Hepatocyte (in vitro differentiated cells): ENCODE results near the gene SOCS4. TPM values are rescaled to one million over a fixed set of nuclear protein-coding genes. Genes with fewer than 3 reads are reported as not detected.
"Not testable (repeated sequence)": the region's sequence is repeated elsewhere in the genome, so short reads cannot be mapped to it uniquely, and the experiment has no call there.

Source experiments
- DNase-seq: peaks from one replicate; pipeline ENCODE4 v3.0.0-alpha.2; 2016; ENCODE audit warnings: low spot score
- H2AFZ ChIP-seq: fragments of 200-600 bp; sonication (generic); 2 replicates; pipeline ENCODE4 v1.6.0; 2016; ENCODE audit warnings: antibody characterized with exemption, mild to moderate bottlenecking
- H3K27ac ChIP-seq: fragments of 200-600 bp; sonication (generic); 2 replicates; pipeline ENCODE4 v1.5.1; 2016; ENCODE audit warnings: mild to moderate bottlenecking
- H3K27me3 ChIP-seq: fragments of 200-600 bp; sonication (generic); 2 replicates; pipeline ENCODE4 v1.6.1; 2016
- H3K36me3 ChIP-seq: fragments of 200-600 bp; sonication (generic); replicated peaks from 2 replicates; pipeline ENCODE4 v1.5.1; 2016; ENCODE audit warnings: low read depth; ENCODE audit not compliant: insufficient read depth
- H3K4me1 ChIP-seq: fragments of 200-600 bp; sonication (generic); 2 replicates; pipeline ENCODE4 v1.5.1; 2016; ENCODE audit warnings: mild to moderate bottlenecking, moderate library complexity; ENCODE audit not compliant: insufficient read depth
- H3K4me2 ChIP-seq: fragments of 200-600 bp; sonication (generic); 2 replicates; pipeline ENCODE4 v1.6.0; 2016
- H3K4me3 ChIP-seq: fragments of 200-600 bp; sonication (generic); 2 replicates; pipeline ENCODE4 v1.5.1; 2016; ENCODE audit warnings: mild to moderate bottlenecking
- H3K79me2 ChIP-seq: fragments of 200-600 bp; sonication (generic); 2 replicates; pipeline ENCODE4 v1.6.0; 2017; ENCODE audit warnings: mild to moderate bottlenecking
- H3K9me2 ChIP-seq: fragments of 200-600 bp; sonication (generic); replicated peaks from 2 replicates; pipeline ENCODE4 v1.6.0; 2017; ENCODE audit warnings: mild to moderate bottlenecking; ENCODE audit not compliant: insufficient read depth
- H3K9me3 ChIP-seq: fragments of 200-600 bp; sonication (generic); 2 replicates; pipeline ENCODE4 v1.5.1; 2016; ENCODE audit warnings: low read depth, mild to moderate bottlenecking
- H4K20me1 ChIP-seq: fragments of 200-600 bp; sonication (generic); 2 replicates; pipeline ENCODE4 v1.6.0; 2016; ENCODE audit warnings: mild to moderate bottlenecking; ENCODE audit not compliant: insufficient read depth, poor library complexity, severe bottlenecking
- CTCF ChIP-seq: fragments of 200-600 bp; sonication (generic); IDR thresholded peaks from 2 replicates; pipeline ENCODE4 v1.5.1; 2016; ENCODE audit warnings: antibody characterized with exemption, mild to moderate bottlenecking; ENCODE audit not compliant: poor library complexity
- EZH2 ChIP-seq: fragments of 200-600 bp; sonication (generic); IDR thresholded peaks from 2 replicates; pipeline ENCODE4 v1.6.1; 2016; ENCODE audit warnings: antibody characterized with exemption, mild to moderate bottlenecking, borderline replicate concordance
- EZH2phosphoT487 ChIP-seq: fragments of 200-600 bp; sonication (generic); IDR thresholded peaks from one replicate; pipeline ENCODE4 v1.6.1; 2018; ENCODE audit warnings: antibody characterized with exemption, mild to moderate bottlenecking, low read depth, moderate library complexity; ENCODE audit not compliant: unreplicated experiment, severe bottlenecking
- WGBS: methylation state at CpG from one replicate; pipeline ENCODE4 v1.1.6; 2016; ENCODE audit warnings: low lambda C conversion rate; ENCODE audit errors: missing lambda C conversion rate; 5-methylcytosine and 5-hydroxymethylcytosine counted together
- polyA plus RNA-seq: library from polyadenylated mRNA; unstranded; fragments of >200 nt; fragmentation: Nextera tagmentation; extraction: Ambion mirVana; gene quantifications from 2 replicates; pipeline ENCODE4 v1.2.1, GENCODE V29; 2016
- total RNA-seq: library from RNA; depleted of rRNA; stranded (reverse); fragments of >200 nt; gene quantifications from 2 replicates; pipeline ENCODE4 v1.2.3, GENCODE V29; 2014

Gene SOCS4
- total and polyA plus RNA-seq, 2 experiments from 2014 or later = 4.1 to 18.8 TPM

- H3K9me2 ChIP-seq = no peaks in the 10 kb centered on the region
- H3K4me3 ChIP-seq = no peak overlapping the region
- no peak for DNase-seq
- TF ChIP-seq EZH2 = no peak
- TF ChIP-seq CTCF = no peak
- TF ChIP-seq EZH2phosphoT487 = no peak
- H3K79me2 ChIP-seq = peaks cover 10% of the 10 kb centered on the region
- no peaks in the 10 kb centered on the region for H4K20me1 ChIP-seq
- no peak overlapping the region for H3K4me2 ChIP-seq
- H2AFZ ChIP-seq = no peak overlapping the region
- WGBS = 94% methylated on average over 2 of the region's 2 CpGs
- H3K27me3 ChIP-seq = no peaks in the 10 kb centered on the region
- H3K27ac ChIP-seq = no peak overlapping the region
- no peaks in the 10 kb centered on the region for H3K4me1 ChIP-seq
- no peaks in the 10 kb centered on the region for H3K36me3 ChIP-seq
- no peaks in the 10 kb centered on the region for H3K9me3 ChIP-seq
Observed at GRCh38 chr14:55019968-55020554, 7.0 kb upstream of the SOCS4 start.

- H3K4me1 ChIP-seq, DNase-seq, H3K27me3 ChIP-seq, H3K9me2 ChIP-seq, H3K9me3 ChIP-seq, H3K4me3 ChIP-seq, H4K20me1 ChIP-seq, H3K36me3 ChIP-seq: not testable (repeated sequence)
- Histone ChIP-seq H3K79me2 (peaks cover 41% of the 10 kb centered on the region), H3K27ac (peak overlapping the region; percentile 66), H2AFZ (peak overlapping the region; percentile 65), H3K4me2 (peak overlapping the region; percentile 46)
- WGBS = 51% methylated on average over 3 of the region's 5 CpGs
Observed at GRCh38 chr14:55024365-55024764, 2.7 kb upstream of the SOCS4 start.

GRCh38 chr14:55025948-55026347 is 1.1 kb upstream of the SOCS4 start:
- H3K27ac ChIP-seq = no peak overlapping the region

GRCh38 chr14:55026441-55026792 is 619 bp upstream of the SOCS4 start:
- Histone ChIP-seq H3K9me3 (no peaks in the 10 kb centered on the region), H3K27me3 (no peaks in the 10 kb centered on the region), H3K36me3 (no peaks in the 10 kb centered on the region), H3K9me2 (no peaks in the 10 kb centered on the region), H3K4me2 (peak overlapping the region; percentile 85), H4K20me1 (peaks cover 6% of the 10 kb centered on the region), H3K4me1 (peaks cover 10% of the 10 kb centered on the region), H3K27ac (peak overlapping the region; percentile 94), H3K4me3 (peak overlapping the region; percentile 43), H3K79me2 (peaks cover 59% of the 10 kb centered on the region), H2AFZ (peak overlapping the region; percentile 79)
- TF ChIP-seq CTCF (no peak), EZH2phosphoT487 (no peak), EZH2 (no peak)
- WGBS = 5% methylated on average over 9 of the region's 9 CpGs
- DNase-seq = no peak

More at GRCh38 chr14:55025948-55026347, 1.1 kb upstream of the SOCS4 start:
- peaks cover 6% of the 10 kb centered on the region for H3K4me1 ChIP-seq
- no peak for DNase-seq
- H3K36me3 ChIP-seq = no peaks in the 10 kb centered on the region
- no peak for TF ChIP-seq CTCF
- no peak for TF ChIP-seq EZH2phosphoT487
- no peak for TF ChIP-seq EZH2
- H3K4me2 ChIP-seq = peak overlapping the region; percentile 85
- peaks cover 56% of the 10 kb centered on the region for H3K79me2 ChIP-seq
- peaks cover 6% of the 10 kb centered on the region for H4K20me1 ChIP-seq
- H3K27me3 ChIP-seq = no peaks in the 10 kb centered on the region
- H3K9me3 ChIP-seq = no peaks in the 10 kb centered on the region
- H3K9me2 ChIP-seq = no peaks in the 10 kb centered on the region
- peak overlapping the region; percentile 43 for H3K4me3 ChIP-seq
- 23% methylated on average over 7 of the region's 7 CpGs for WGBS
- peak overlapping the region; percentile 79 for H2AFZ ChIP-seq
